ENCODE measurements around the gene VAV2. TPM values are rescaled to one million over a fixed set of nuclear protein-coding genes. Genes with fewer than 3 reads are reported as not detected.

VAV2 gene
- total and polyA plus RNA-seq, 2 of the 4 experiments (the other 2 are of a cell fraction): 10.8 to 13.4 TPM

DNA sequence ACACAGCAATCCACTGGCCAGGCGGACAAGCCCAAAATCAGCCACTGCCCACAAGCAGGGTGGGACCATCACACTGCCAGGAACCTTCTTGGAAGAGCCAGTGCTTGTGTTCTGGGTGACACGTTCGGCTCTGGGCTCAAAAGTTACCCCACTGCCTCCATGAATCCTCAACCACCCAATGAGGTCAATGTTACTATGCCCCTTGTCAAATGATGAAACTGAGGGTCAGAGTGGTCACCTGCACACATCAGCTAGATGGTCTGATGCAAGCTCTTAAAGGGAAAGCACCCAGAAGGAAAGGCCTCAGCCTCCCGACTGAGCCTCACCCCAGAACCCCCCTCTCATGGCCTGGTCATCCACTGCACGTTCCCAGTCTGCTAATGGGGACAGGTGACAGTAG lies 114.8 kb downstream of the VAV2 start:
- TF ChIP-seq CTCF (conservative IDR thresholded peaks at IDR 0.05; ENCODE audit: low read depth, low read length) (no peak), CHD1 (IDR thresholded peaks at IDR 0.05; ENCODE audit: low read depth, low read length) (no peak), SMC3 (IDR thresholded peaks at IDR 0.05; ENCODE audit: low read depth, low read length) (no peak), USF2 (IDR thresholded peaks at IDR 0.05; ENCODE audit: low read depth, low read length) (no peak), MAFK (IDR thresholded peaks at IDR 0.05; ENCODE audit: low read depth, low read length) (no peak), FOS (IDR thresholded peaks at IDR 0.05; ENCODE audit: low read depth, low read length) (no peak), NFE2L2 (IDR thresholded peaks at IDR 0.05; ENCODE audit: low read depth, low read length) (no peak), RFX5 (IDR thresholded peaks at IDR 0.05; ENCODE audit: low read depth, low read length) (no peak)
- TF ChIP-seq, protein P1, sequence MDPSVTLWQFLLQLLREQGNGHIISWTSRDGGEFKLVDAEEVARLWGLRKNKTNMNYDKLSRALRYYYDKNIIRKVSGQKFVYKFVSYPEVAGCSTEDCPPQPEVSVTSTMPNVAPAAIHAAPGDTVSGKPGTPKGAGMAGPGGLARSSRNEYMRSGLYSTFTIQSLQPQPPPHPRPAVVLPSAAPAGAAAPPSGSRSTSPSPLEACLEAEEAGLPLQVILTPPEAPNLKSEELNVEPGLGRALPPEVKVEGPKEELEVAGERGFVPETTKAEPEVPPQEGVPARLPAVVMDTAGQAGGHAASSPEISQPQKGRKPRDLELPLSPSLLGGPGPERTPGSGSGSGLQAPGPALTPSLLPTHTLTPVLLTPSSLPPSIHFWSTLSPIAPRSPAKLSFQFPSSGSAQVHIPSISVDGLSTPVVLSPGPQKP (IDR thresholded peaks at IDR 0.05; ENCODE audit: borderline replicate concordance, low read depth, low read length): no peak
- no peak overlapping the region for H3K27ac ChIP-seq (ENCODE audit: insufficient read depth, low read length)
- POLR2A ChIA-PET (ENCODE audit: unreplicated experiment): no interaction called here

More for the DNA sequence above, 114.8 kb downstream of the VAV2 start:
- DNase-seq (no peak), ATAC-seq (ENCODE audit: low read depth) (no peak)
- Histone ChIP-seq H3K9ac (ENCODE audit: low read depth, low read length) (no peak overlapping the region), H4K8ac (ENCODE audit: low read depth in 2 of 2, low read length in 2 of 2) (no peak overlapping the region), H2AK5ac (ENCODE audit: low read depth, low read length) (no peak overlapping the region), H3K4me2 (ENCODE audit: low read depth, low read length) (no peak overlapping the region), H3K4me1 (ENCODE audit: control insufficient read depth, insufficient read depth, low read length) (peaks cover 24% of the 10 kb centered on the region), H3K14ac (replicated peaks; ENCODE audit: low read depth, low read length) (no peak overlapping the region), H2BK120ac (ENCODE audit: low read depth, low read length) (no peak overlapping the region), H3K27me3 (ENCODE audit: control insufficient read depth, insufficient read depth, low read length) (no peaks in the 10 kb centered on the region), H3K56ac (ENCODE audit: extremely low read depth, insufficient read depth, low read length) (no peak overlapping the region), H3K79me1 (ENCODE audit: low read depth in 1 of 2, low read length in 2 of 2) (peaks cover 32 to 85% of the 10 kb centered on the region in 2 experiments), H2BK15ac (ENCODE audit: low read depth, low read length) (no peak overlapping the region), H3K23ac (ENCODE audit: low read depth, low read length) (no peak overlapping the region), H2BK20ac (ENCODE audit: low read depth, low read length) (no peak overlapping the region), H3K36me3 (ENCODE audit: control insufficient read depth, insufficient read depth, low read length) (no peaks in the 10 kb centered on the region), H3K9me1 (ENCODE audit: insufficient read depth, low read length) (peaks cover 15% of the 10 kb centered on the region), H4K20me1 (ENCODE audit: insufficient read depth, low read length) (peaks cover 41% of the 10 kb centered on the region), H3K18ac (ENCODE audit: low read depth, low read length) (no peak overlapping the region), H2AK9ac (replicated peaks; ENCODE audit: low read depth, low read length, poor library complexity) (no peak overlapping the region), H4K91ac (ENCODE audit: insufficient read depth, low read depth, low read length) (no peak overlapping the region), H3K4me3 (ENCODE audit: insufficient read depth, low read depth, low read length) (no peak overlapping the region), H2BK5ac (ENCODE audit: low read depth, low read length, poor library complexity, severe bottlenecking) (no peak overlapping the region), H4K5ac (ENCODE audit: low read depth, low read length) (no peak overlapping the region), H3K9me3 (ENCODE audit: control insufficient read depth, insufficient read depth, low read length) (no peaks in the 10 kb centered on the region), H3K4ac (ENCODE audit: low read depth, low read length) (no peak overlapping the region), H2AFZ (replicated peaks; ENCODE audit: low read length, poor library complexity) (no peak overlapping the region)
- intact Hi-C loops (cut with micrococcal nuclease): no loop called here
- dilution Hi-C loops (cut with HindIII; ENCODE audit: low sequenced_read_pairs, unreplicated experiment): no loop called here
- no TSS peak for BruUV-seq (replicated peaks)
- CTCF ChIA-PET: no interaction called here
- in situ Hi-C loops (cut with MboI; ENCODE audit: low sequenced_read_pairs): no loop called here
- WGBS, 2 experiments (ENCODE audit: extremely low coverage in 2 of 2, insufficient read length in 1 of 2): no CpG with 5 or more reads among the region's 5 CpGs
